Naive thymus-derived CD4-positive, alpha-beta T cell (primary cell): ENCODE measurements around the gene IL6ST. TPM values are rescaled to one million over a fixed set of nuclear protein-coding genes. Genes with fewer than 3 reads are reported as not detected.
"Not testable (repeated sequence)": the region's sequence is repeated elsewhere in the genome, so short reads cannot be mapped to it uniquely, and the experiment has no call there.

Experiments used
- ATAC-seq: fragments of 150-1000 bp; cut with Tn5 transposase; 2 replicates; pipeline ENCODE4 v1.10.0; 2021; ENCODE audit warnings: mild to moderate bottlenecking, moderate library complexity
- CTCF ChIA-PET: fragments of 350-600 bp; sonication (Branson Sonifier 250); formaldehyde crosslinking; loops from one replicate; lab custom pipeline; 2021; ENCODE audit warnings: antibody characterized with exemption; lab: Charles Lee
- POLR2A ChIA-PET: fragments of 350-600 bp; sonication (Branson Sonifier 250); formaldehyde crosslinking; loops from one replicate; lab custom pipeline; 2021; ENCODE audit warnings: antibody characterized with exemption, inconsistent platforms; lab: Charles Lee
- DNase-seq, 9 donors: peaks; one replicate each; pipeline versions ENCODE4 v3.0.0 to v3.0.0-alpha.2; 2020 to 2022; ENCODE audit warnings: mixed read lengths in 1 of 9
- H3K27ac ChIP-seq: one replicate; pipeline ENCODE4 v1.7.0; 2013; ENCODE audit warnings: mild to moderate bottlenecking, low read depth, low read length, moderate library complexity
- H3K27me3 ChIP-seq, 2 donors: one replicate each; pipeline ENCODE4 v1.7.0; 2013; ENCODE audit warnings: low read length in 2 of 2, mild to moderate bottlenecking in 2 of 2, moderate library complexity in 2 of 2; ENCODE audit not compliant: control insufficient read depth in 2 of 2, insufficient read depth in 2 of 2
- H3K36me3 ChIP-seq, 3 experiments: 1 replicate in 2 of 3; 2 replicates in 1 of 3; pipeline ENCODE4 v1.7.0; 2013; ENCODE audit warnings: low read length in 3 of 3, mild to moderate bottlenecking in 3 of 3, moderate library complexity in 1 of 3; ENCODE audit not compliant: insufficient read depth in 3 of 3, control insufficient read depth in 2 of 3
- H3K4me1 ChIP-seq, 2 donors: one replicate each; pipeline ENCODE4 v1.7.0; 2013; ENCODE audit warnings: low read length in 2 of 2, mild to moderate bottlenecking in 2 of 2, moderate library complexity in 1 of 2; ENCODE audit not compliant: control insufficient read depth in 2 of 2, insufficient read depth in 2 of 2
- H3K4me3 ChIP-seq: 2 replicates; pipeline ENCODE4 v1.7.0; 2013; ENCODE audit warnings: mild to moderate bottlenecking, low read length
- H3K9me3 ChIP-seq, 3 experiments: 1 replicate in 2 of 3; 2 replicates in 1 of 3; pipeline ENCODE4 v1.7.0; 2013; ENCODE audit warnings: low read length in 3 of 3; ENCODE audit not compliant: control insufficient read depth in 2 of 3
- H3K27ac Mint-ChIP-seq, 9 donors: one replicate each; pipeline ENCODE4 v1.8.0; 2020 to 2022; ENCODE audit warnings: mixed read lengths in 9 of 9, mild to moderate bottlenecking in 8 of 9, moderate library complexity in 5 of 9, inconsistent platforms in 2 of 9
- H3K27me3 Mint-ChIP-seq, 5 donors: one replicate each; pipeline ENCODE4 v1.8.0; 2021 to 2022; ENCODE audit warnings: mixed read lengths in 5 of 5, mild to moderate bottlenecking in 1 of 5
- H3K36me3 Mint-ChIP-seq, 5 donors: one replicate each; pipeline ENCODE4 v1.8.0; 2020 to 2022; ENCODE audit warnings: mixed read lengths in 5 of 5, mild to moderate bottlenecking in 3 of 5, inconsistent platforms in 1 of 5
- H3K4me1 Mint-ChIP-seq, 7 donors: one replicate each; pipeline ENCODE4 v1.8.0; 2020 to 2022; ENCODE audit warnings: mixed read lengths in 7 of 7, mild to moderate bottlenecking in 3 of 7, inconsistent platforms in 1 of 7
- H3K4me3 Mint-ChIP-seq, 10 donors: one replicate each; pipeline ENCODE4 v1.8.0; 2020 to 2022; ENCODE audit warnings: mild to moderate bottlenecking in 10 of 10, mixed read lengths in 10 of 10, moderate library complexity in 6 of 10, inconsistent platforms in 2 of 10
- H3K9me3 Mint-ChIP-seq, 11 donors: one replicate each; pipeline ENCODE4 v1.8.0; 2020 to 2022; ENCODE audit warnings: mixed read lengths in 11 of 11, mild to moderate bottlenecking in 4 of 11, inconsistent platforms in 1 of 11, moderate library complexity in 1 of 11
- intact Hi-C, 2 donors: fragments of 100-400 bp; cut with micrococcal nuclease; formaldehyde crosslinking; loops; one replicate each; pipeline ENCODE4 v1.15.1; 2023
- polyA plus RNA-seq, 2 donors: library from polyadenylated mRNA; unstranded; fragments of 300-500 nt; fragmentation: Illumina TruSeq; gene quantifications; one replicate each; pipeline ENCODE4 v1.2.3, GENCODE V29; 2021
- total RNA-seq, 6 experiments: library from RNA in 5 of 6; stranded (reverse) in 5 of 6; gene quantifications; 1 replicate in 5 of 6; 2 replicates in 1 of 6; pipeline ENCODE4 v1.2.3 and lab custom pipeline; 2021 to 2026

The IL6ST gene
- total and polyA plus RNA-seq, 7 experiments from 2014 or later, result 101 to 372 (median 225) TPM

DNA sequence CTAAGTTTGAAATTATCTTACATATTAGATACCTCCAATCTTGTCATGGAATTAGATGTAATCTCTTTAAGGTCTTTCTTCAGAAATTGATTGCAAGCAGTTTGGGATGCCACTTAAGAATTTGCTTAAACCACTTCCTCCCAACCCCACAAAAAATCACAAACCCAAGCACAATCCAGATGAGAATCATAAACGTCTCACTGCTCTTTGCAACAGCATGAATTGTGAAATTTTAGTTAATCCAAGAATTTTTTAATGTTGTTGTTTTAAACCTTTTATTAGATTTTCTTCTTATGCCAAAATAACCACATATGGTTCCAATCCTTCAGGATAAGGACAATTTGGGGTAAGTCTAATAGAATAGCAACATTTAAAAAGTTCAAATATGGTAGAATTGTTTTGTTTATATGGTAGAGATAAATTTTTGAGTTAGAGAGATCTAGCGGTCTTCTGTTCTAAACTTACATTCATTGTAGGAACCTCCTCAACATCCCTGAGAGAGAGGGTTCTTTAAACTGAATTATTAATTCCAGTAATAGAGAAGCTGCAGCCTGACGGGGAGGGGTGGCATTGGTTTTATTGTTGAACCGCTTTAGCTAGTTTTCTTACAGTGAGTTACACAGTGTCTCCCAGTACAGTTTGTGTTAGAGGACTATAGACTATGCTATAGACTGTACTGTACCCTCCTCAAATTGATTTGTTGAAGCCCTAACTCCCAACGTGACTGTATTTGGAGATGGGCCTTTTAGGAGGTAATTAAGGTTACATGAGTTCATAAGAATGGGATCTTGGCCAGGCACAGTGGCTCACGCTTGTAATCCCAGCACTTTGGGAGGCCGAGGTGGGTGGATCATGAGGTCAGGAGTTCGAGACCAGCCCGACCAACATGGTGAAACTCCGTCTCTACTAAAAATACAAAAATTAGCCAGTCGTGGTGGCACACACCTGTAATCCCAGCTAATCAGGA is 24.8 kb upstream of the IL6ST start:
- peaks cover 0 to 7% (median 4%) of the 10 kb centered on the region in 11 donors for H3K9me3 Mint-ChIP-seq
- H3K9me3 ChIP-seq, result no peaks in the 10 kb centered on the region
- no peak overlapping the region for H3K27ac ChIP-seq
- peak in 5 of 9 donors; percentile 24 to 45 (median 39) for DNase-seq
- H3K36me3 ChIP-seq, result no peaks in the 10 kb centered on the region
- ChIA-PET CTCF (interaction anchor here (0.9 kb wide), 1 partner anchor 42 kb away, joined by 6 read pairs; no protein-coding TSS in a partner anchor), POLR2A (interaction anchor here (1.0 to 1.6 kb wide), 5 partner anchors 13 to 32 kb away, joined by 3 to 7 read pairs (median 3); partner anchors contain the start of gene IL6ST)
- no peaks in the 10 kb centered on the region for H3K27me3 ChIP-seq
- peaks cover 7 to 56% (median 38%) of the 10 kb centered on the region in 7 donors for H3K4me1 Mint-ChIP-seq
- ATAC-seq, result no peak
- peak overlapping the region; percentile 27 to 74 (median 66) for H3K4me3 Mint-ChIP-seq
- intact Hi-C loops, result no loop called here
- peaks cover 3 to 23% of the 10 kb centered on the region in 2 donors for H3K4me1 ChIP-seq
- H3K4me3 ChIP-seq, result no peak overlapping the region
- peaks cover 4 to 13% (median 5%) of the 10 kb centered on the region in 5 donors for H3K36me3 Mint-ChIP-seq
- H3K27me3 Mint-ChIP-seq, result peaks cover 0 to 21% (median 0%) of the 10 kb centered on the region in 5 donors
- H3K27ac Mint-ChIP-seq, result peak overlapping the region; percentile 26 to 92 (median 72)

DNA sequence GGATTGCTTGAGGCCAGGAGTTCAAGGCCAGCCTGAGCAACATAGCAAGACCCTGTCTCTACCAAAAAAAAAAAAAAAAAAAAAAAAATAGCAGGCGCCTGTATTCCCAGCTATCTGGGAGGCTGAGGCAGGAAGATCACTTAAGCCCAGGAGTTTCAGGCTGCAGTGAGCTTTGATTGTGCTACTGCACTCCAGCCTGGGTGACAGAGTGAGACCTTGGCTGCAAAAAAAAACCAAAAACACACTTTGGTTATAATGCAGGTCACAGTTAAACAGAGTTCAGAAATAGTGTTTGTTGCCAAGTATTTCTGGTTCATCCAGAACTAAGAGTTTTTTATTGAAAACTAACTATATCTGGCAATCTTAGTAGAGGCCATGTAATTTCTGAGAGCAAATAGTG is 24.1 kb upstream of the IL6ST start:
- Histone ChIP-seq H3K27ac (no peak overlapping the region), H3K27me3 (no peaks in the 10 kb centered on the region), H3K4me1 (peaks cover 3 to 23% of the 10 kb centered on the region in 2 donors), H3K4me3 (no peak overlapping the region), H3K9me3 (no peaks in the 10 kb centered on the region), H3K36me3 (no peaks in the 10 kb centered on the region)
- Mint-ChIP-seq H3K27me3 (peaks cover 0 to 18% (median 0%) of the 10 kb centered on the region in 5 donors), H3K36me3 (peaks cover 4 to 13% (median 5%) of the 10 kb centered on the region in 5 donors), H3K27ac (peak overlapping the region; percentile 6 to 92 (median 72)), H3K4me3 (peak overlapping the region in 9 of 10 donors; percentile 27 to 74 (median 63)), H3K4me1 (peaks cover 7 to 53% (median 36%) of the 10 kb centered on the region in 7 donors), H3K9me3 (peaks cover 0 to 7% (median 4%) of the 10 kb centered on the region in 11 donors)
- ATAC-seq (no peak), DNase-seq (no peak)
- ChIA-PET CTCF (no interaction called here), POLR2A (interaction anchor here (1.0 to 1.6 kb wide), 5 partner anchors 12 to 86 kb away, joined by 3 to 4 read pairs (median 3); partner anchors contain the start of gene IL6ST)
- intact Hi-C loops, result no loop called here

DNA sequence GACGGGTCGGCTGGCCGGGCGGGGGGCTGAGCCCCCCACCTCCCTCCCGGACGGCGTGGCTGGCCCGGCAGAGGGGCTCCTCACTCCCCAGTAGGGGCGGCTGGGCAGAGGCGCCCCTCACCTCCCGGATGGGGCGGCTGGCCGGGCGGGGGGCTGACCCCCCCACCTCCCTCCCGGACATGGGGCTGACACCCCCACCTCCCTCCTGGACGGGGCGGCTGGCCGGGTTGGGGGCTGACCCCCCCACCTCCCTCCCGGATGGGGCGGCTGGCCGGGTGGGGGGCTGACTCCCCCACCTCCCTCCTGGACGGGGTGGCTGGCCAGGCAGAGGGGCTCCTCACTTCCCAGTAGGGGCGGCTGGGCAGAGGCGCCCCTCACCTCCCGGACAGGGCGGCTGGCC is 19.9 kb upstream of the IL6ST start:
- H3K4me1 Mint-ChIP-seq, result peaks cover 30 to 64% (median 54%) of the 10 kb centered on the region in 7 donors
- intact Hi-C loops, result loop anchor here in 1 of 2 donors (5.0 kb wide), 1 partner anchor 313 kb away; no protein-coding TSS in a partner anchor
- not testable (repeated sequence) for H3K27ac Mint-ChIP-seq

DNA sequence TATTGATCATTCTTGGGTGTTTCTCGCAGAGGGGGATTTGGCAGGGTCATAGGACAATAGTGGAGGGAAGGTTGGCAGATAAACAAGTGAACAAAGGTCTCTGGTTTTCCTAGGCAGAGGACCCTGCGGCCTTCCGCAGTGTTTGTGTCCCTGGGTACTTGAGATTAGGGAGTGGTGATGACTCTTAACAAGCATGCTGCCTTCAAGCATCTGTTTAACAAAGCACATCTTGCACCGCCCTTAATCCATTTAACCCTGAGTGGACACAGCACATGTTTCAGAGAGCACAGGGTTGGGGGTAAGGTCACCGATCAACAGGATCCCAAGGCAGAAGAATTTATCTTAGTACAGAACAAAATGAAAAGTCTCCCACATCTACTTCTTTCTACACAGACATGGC is 19.2 kb upstream of the IL6ST start:
- Mint-ChIP-seq H3K27ac (peak overlapping the region in 5 of 9 donors; percentile 66 to 85 (median 81)), H3K4me1 (peaks cover 26 to 57% (median 49%) of the 10 kb centered on the region in 7 donors), H3K4me3 (peak overlapping the region in 1 of 10 donors; percentile 10)
- intact Hi-C loops, result loop anchor here (2.0 to 5.0 kb wide), 3 partner anchors 37 to 313 kb away; no protein-coding TSS in a partner anchor
- CTCF ChIA-PET, DNase-seq, H3K27me3 Mint-ChIP-seq, H3K27me3 ChIP-seq, H3K36me3 ChIP-seq, H3K4me3 ChIP-seq, H3K27ac ChIP-seq, POLR2A ChIA-PET, H3K9me3 ChIP-seq, H3K36me3 Mint-ChIP-seq, ATAC-seq, H3K9me3 Mint-ChIP-seq: not testable (repeated sequence)
- H3K4me1 ChIP-seq, result peaks cover 26 to 34% of the 10 kb centered on the region in 2 donors

More for the DNA sequence above, 19.9 kb upstream of the IL6ST start:
- H3K4me1 ChIP-seq, result peaks cover 28 to 41% of the 10 kb centered on the region in 2 donors
- ATAC-seq, H3K9me3 ChIP-seq, H3K27me3 Mint-ChIP-seq, H3K4me3 ChIP-seq, POLR2A ChIA-PET, H3K9me3 Mint-ChIP-seq, H3K27ac ChIP-seq, CTCF ChIA-PET, DNase-seq, H3K36me3 ChIP-seq, H3K4me3 Mint-ChIP-seq, H3K27me3 ChIP-seq: not testable (repeated sequence)
- peaks cover 4 to 10% (median 5%) of the 10 kb centered on the region in 5 donors for H3K36me3 Mint-ChIP-seq

DNA sequence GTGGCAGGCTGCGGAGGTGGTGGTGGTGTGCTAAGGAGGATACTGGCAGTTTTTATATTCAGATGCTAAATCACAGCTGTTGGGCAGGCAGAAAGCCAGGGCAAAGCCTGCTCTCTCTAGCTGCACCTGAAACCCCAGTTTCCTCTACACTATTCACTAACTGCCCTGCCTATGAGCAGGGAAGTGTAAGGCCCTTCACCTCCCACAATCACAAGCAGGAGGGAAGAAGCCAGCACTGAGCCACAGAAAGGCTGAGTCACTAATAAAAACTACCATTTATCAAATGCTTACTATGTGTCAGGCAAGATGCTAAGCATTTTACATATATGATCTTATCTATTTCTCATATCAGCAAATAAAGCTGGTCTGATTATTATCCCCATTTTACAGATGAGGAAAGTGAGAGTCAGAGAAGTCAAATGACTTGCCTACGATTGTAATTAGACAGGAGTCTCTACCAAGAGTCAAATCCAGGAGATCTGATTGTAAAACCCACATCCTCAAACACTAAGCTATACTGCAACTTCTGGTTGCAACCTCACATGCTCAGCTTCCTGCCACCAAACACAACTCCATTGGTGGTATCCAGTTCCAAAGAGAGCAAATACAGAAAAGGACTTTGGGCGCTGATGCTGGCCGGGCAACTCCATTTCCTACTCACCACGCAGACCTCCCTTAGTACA is 17.7 kb upstream of the IL6ST start:
- Mint-ChIP-seq H3K36me3 (peaks cover 4 to 8% (median 5%) of the 10 kb centered on the region in 5 donors), H3K4me1 (peaks cover 26 to 52% (median 49%) of the 10 kb centered on the region in 7 donors), H3K4me3 (peak overlapping the region; percentile 13 to 84 (median 66)), H3K9me3 (peaks cover 0 to 7% (median 4%) of the 10 kb centered on the region in 11 donors), H3K27me3 (no peaks in the 10 kb centered on the region), H3K27ac (peak overlapping the region; percentile 71 to 96 (median 89))
- H3K9me3 ChIP-seq, result no peaks in the 10 kb centered on the region
- ATAC-seq (peak; percentile 91), DNase-seq (peak in 7 of 9 donors; percentile 51 to 84 (median 75))
- intact Hi-C loops, result loop anchor here (1.0 to 5.0 kb wide), 7 partner anchors 9 to 315 kb away; no protein-coding TSS in a partner anchor
- POLR2A ChIA-PET, result interaction anchor here (0.6 to 3.8 kb wide), 34 partner anchors 9 to 803 kb away, joined by 3 to 56 read pairs (median 4); partner anchors contain the start of gene IL6ST
- peak overlapping the region; percentile 57 for H3K27ac ChIP-seq
- CTCF ChIA-PET, result interaction anchor here (0.6 to 1.7 kb wide), 9 partner anchors 8 to 114 kb away, joined by 3 to 8 read pairs (median 4); partner anchors contain the start of gene IL6ST
- no peaks in the 10 kb centered on the region for H3K27me3 ChIP-seq
- H3K36me3 ChIP-seq, result no peaks in the 10 kb centered on the region
- H3K4me3 ChIP-seq, result no peak overlapping the region
- peaks cover 26% of the 10 kb centered on the region in 2 donors for H3K4me1 ChIP-seq
